AG04450 (cell line): ENCODE results near the gene SUN5. TPM values are rescaled to one million over a fixed set of nuclear protein-coding genes. Genes with fewer than 3 reads are reported as not detected.

Source experiments
- CTCF ChIA-PET: fragments of 300-600, 350-600 bp; formaldehyde crosslinking; extraction: SDS; loops from one replicate; lab custom pipeline; 2022; ENCODE audit warnings: antibody characterized with exemption, inconsistent platforms; lab: Charles Lee
- POLR2A ChIA-PET: fragments of 350-600 bp; formaldehyde crosslinking; extraction: SDS; loops from one replicate; lab custom pipeline; 2021; ENCODE audit warnings: antibody characterized with exemption, inconsistent platforms; lab: Yijun Ruan, JAX
- DNase-seq: peaks from one replicate; pipeline ENCODE4 v3.0.0-alpha.2; 2011; ENCODE audit warnings: low read depth, low spot score
- H3K27ac ChIP-seq: one replicate; pipeline ENCODE4 v1.5.1; 2012; ENCODE audit warnings: low read depth, low read length, control low read depth
- H3K27me3 ChIP-seq: one replicate; pipeline ENCODE4 v1.6.0; 2012; ENCODE audit warnings: low read length; ENCODE audit not compliant: control insufficient read depth, insufficient read depth
- H3K4me3 ChIP-seq: 2 replicates; pipeline ENCODE4 v1.5.1; 2011; ENCODE audit warnings: mild to moderate bottlenecking, low read depth, low read length, control low read depth
- H3K9me3 ChIP-seq: 2 replicates; pipeline ENCODE4 v1.5.1; 2012; ENCODE audit warnings: low read length; ENCODE audit not compliant: control insufficient read depth, insufficient read depth
- polyA plus RNA-seq: library from polyadenylated mRNA; depleted of rRNA; stranded (reverse); fragments of >200 nt; gene quantifications from 2 replicates; pipeline ENCODE4 v1.2.3, GENCODE V29; 2011
- TF ChIP-seq, protein P1 (sequence below): IDR thresholded peaks from 2 replicates; pipeline ENCODE4 v1.5.1; 2011; ENCODE audit warnings: low read depth, low read length, control low read depth, inconsistent platforms

The SUN5 gene
- polyA plus RNA-seq, 1 experiment: not detected

DNA sequence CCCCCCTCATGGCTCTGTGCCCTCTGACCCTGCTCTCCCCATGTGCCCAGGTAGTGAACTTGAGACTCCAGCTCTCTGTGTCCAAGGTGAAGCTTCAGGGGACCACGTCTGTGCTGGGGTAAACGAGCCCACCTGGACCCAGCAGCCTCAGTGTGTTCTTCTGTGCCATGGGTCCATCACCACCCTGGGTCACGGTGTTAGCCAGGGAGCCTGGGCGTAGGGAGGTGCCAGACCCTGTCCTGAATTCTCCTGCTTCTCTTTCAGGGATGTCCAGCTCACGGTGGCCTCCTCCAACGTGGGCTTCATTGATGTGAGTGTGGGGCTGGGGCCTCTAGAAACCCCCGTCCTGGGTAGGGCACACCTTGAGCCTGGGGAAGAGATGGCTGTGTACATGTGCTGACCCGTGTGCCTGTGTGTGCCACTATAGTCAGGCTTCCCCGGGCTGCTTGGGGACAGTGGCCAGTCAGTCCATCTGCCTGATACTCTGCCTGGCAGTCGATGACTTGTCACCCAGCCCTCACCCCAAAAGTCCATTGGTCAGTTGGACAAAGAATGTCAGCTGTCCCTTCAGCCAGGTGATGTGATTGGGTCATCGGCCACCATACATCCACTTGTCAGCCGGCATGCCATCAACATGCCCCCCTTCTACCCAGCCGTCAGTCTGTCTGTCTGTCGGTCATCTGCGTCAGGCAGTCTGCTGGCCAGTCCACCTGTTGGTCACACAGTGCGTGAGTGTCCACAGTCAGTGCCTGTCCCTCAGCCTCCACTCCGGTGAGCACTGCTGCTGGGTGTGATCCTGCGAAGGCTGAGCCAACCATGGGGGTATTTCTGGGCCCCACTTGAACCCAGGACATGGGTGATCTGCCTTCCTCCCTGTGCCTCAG lies 16.3 kb upstream of the SUN5 start:
- DNase-seq: no peak
- H3K9me3 ChIP-seq: no peaks in the 10 kb centered on the region
- CTCF ChIA-PET: no interaction called here

DNA sequence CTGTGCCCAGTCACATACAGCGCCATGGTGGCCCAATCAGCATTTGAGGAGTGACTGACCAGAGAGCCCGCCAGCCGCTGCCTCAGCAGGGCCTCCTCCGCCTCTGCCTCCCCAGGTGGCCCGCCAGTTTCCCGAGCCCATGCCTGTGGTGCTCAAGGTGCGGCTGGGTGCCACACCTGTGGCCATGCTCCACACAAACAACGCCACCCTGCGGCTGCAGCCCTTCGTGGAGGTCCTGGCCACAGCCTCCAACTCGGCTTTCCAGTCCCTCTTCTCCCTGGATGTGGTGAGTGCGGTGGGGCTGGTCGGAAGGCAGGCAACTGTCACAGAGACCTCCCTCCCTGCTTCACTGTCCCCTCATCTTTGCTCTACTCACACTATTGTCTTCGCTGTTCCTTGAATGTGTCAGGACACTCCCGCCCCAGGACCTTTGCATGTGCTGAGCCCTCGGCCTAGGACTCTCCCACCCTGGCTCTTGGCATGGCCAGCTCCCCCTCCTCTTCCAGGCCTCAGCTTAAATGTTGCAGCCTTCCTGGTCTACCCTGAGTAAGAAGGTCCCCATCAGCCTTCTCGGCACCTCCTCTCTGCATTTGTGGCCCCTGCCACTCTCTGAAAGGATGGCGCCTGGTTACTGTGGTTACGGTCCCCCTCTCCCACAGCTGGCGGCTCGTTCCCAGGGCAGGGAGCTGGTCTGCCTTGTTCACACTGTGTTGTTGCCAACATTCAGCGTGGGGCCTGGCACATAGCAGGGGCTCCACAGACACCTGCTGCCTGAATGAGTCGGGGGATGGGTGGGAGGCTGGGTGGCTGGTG lies 15.4 kb upstream of the SUN5 start:
- H3K4me3 ChIP-seq: no peak overlapping the region
- H3K27me3 ChIP-seq: peaks cover 8% of the 10 kb centered on the region
- H3K9me3 ChIP-seq: no peaks in the 10 kb centered on the region
- ChIA-PET POLR2A (no interaction called here), CTCF (no interaction called here)
- no peak overlapping the region for H3K27ac ChIP-seq
- DNase-seq: no peak
- TF ChIP-seq, protein P1, sequence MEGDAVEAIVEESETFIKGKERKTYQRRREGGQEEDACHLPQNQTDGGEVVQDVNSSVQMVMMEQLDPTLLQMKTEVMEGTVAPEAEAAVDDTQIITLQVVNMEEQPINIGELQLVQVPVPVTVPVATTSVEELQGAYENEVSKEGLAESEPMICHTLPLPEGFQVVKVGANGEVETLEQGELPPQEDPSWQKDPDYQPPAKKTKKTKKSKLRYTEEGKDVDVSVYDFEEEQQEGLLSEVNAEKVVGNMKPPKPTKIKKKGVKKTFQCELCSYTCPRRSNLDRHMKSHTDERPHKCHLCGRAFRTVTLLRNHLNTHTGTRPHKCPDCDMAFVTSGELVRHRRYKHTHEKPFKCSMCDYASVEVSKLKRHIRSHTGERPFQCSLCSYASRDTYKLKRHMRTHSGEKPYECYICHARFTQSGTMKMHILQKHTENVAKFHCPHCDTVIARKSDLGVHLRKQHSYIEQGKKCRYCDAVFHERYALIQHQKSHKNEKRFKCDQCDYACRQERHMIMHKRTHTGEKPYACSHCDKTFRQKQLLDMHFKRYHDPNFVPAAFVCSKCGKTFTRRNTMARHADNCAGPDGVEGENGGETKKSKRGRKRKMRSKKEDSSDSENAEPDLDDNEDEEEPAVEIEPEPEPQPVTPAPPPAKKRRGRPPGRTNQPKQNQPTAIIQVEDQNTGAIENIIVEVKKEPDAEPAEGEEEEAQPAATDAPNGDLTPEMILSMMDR: no peak

More for the DNA sequence above, 16.3 kb upstream of the SUN5 start:
- TF ChIP-seq, protein P1: no peak
- POLR2A ChIA-PET: no interaction called here
- peaks cover 6% of the 10 kb centered on the region for H3K27me3 ChIP-seq
- H3K4me3 ChIP-seq: no peak overlapping the region
- H3K27ac ChIP-seq: no peak overlapping the region

DNA sequence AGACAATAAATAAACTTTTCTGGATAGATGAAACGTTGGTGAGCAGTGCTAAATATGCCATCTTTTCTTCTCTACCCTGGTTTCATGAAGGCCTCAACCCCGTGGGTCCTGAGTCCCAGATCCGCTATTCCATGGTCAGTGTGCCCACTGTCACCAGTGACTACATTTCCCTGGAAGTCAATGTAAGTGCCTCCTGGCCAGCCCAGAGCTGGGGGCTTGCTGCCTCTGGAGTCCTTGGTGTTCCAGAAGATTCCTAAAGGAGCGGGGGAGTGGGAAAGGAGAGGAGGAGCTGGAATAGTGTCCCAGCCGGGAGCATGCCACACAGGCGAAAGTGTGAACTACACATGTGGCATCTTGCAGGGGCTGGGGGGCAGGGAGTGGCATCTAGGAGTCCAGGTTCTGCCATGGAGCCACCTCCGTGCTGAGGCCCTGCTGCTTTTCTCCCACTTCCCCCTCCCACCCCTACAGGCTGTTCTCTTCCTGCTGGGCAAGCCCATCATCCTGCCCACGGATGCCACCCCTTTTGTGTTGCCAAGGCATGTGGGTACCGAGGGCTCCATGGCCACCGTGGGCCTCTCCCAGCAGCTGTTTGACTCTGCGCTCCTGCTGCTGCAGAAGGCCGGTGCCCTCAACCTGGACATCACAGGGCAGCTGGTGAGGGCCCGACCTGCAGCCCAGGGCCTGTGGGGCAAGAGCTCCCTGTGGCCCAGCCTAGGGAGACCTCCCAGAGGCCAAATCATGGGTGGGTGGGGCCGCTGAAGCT lies 14.1 kb upstream of the SUN5 start:
- no peak for DNase-seq
- no peaks in the 10 kb centered on the region for H3K9me3 ChIP-seq
- peaks cover 14% of the 10 kb centered on the region for H3K27me3 ChIP-seq
- no peak overlapping the region for H3K27ac ChIP-seq
- TF ChIP-seq, protein P1: no peak
- CTCF ChIA-PET: no interaction called here
- POLR2A ChIA-PET: no interaction called here
- no peak overlapping the region for H3K4me3 ChIP-seq

DNA sequence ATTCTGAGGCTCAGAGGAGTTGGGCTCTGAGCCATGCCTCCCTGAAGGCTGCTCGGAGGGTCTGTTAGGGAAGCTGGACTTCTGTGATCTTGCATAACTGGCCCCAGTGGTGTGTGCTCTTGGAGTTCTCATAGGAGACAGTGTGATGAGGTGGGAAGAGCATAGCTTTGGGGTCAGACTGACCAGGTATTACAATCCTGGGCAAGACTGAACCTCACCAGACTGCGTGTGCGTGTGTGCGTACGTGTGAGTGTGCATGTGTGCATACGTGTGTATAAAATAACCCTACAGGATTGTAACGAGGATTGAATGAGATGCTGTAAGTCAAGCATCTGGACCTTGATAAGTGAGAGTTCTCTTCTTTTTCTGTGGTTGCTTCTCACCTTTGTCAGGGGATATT lies 13.3 kb upstream of the SUN5 start:
- H3K4me3 ChIP-seq: no peak overlapping the region
- POLR2A ChIA-PET: no interaction called here
- H3K27ac ChIP-seq: no peak overlapping the region
- CTCF ChIA-PET: no interaction called here
- H3K27me3 ChIP-seq: peaks cover 16% of the 10 kb centered on the region
- TF ChIP-seq, protein P1: no peak
- DNase-seq: no peak
- H3K9me3 ChIP-seq: no peaks in the 10 kb centered on the region
